PC-9 (cell line): ENCODE results near the gene PHF19. TPM values are rescaled to one million over a fixed set of nuclear protein-coding genes. Genes with fewer than 3 reads are reported as not detected.

Source experiments
- BruUV-seq: library from RNA; stranded (reverse); fragments of 400-500 nt; replicated peaks from 2 replicates; lab custom pipeline; 2021; lab: Mats Ljungman, UMichigan
- CTCF ChIA-PET: fragments of 300-600 bp; sonication (Branson Sonifier 250); formaldehyde crosslinking; loops from one replicate; lab custom pipeline; 2022; ENCODE audit warnings: antibody characterized with exemption; lab: Charles Lee
- POLR2A ChIA-PET: fragments of 300-600 bp; sonication (Branson Sonifier 250); formaldehyde crosslinking; loops from one replicate; lab custom pipeline; 2022; ENCODE audit warnings: antibody characterized with exemption; ENCODE audit not compliant: unreplicated experiment; lab: Charles Lee
- DNase-seq, 2 experiments: peaks; one replicate each; pipeline versions ENCODE4 v3.0.0 to v3.0.0-alpha.2; 2015 to 2022; ENCODE audit warnings: mixed read lengths in 1 of 2
- H2AFZ ChIP-seq: fragments of 200-600 bp; sonication (generic); 2 replicates; pipeline ENCODE4 v1.8.1; 2017; ENCODE audit warnings: antibody characterized with exemption
- H3F3A ChIP-seq: fragments of 200-600 bp; sonication (generic); 2 replicates; pipeline ENCODE4 v1.8.1; 2017; ENCODE audit warnings: antibody characterized with exemption, mild to moderate bottlenecking, low read depth; ENCODE audit not compliant: insufficient read depth
- H3K27ac ChIP-seq: fragments of 200-600 bp; sonication (generic); 2 replicates; pipeline ENCODE4 v1.6.1; 2016; ENCODE audit warnings: mixed run types
- H3K27me3 ChIP-seq: fragments of 200-600 bp; sonication (generic); 2 replicates; pipeline ENCODE4 v1.6.1; 2016; ENCODE audit warnings: low read depth, mixed run types; ENCODE audit not compliant: insufficient read depth
- H3K36me3 ChIP-seq: fragments of 200-600 bp; sonication (generic); 2 replicates; pipeline ENCODE4 v1.6.1; 2016; ENCODE audit warnings: low read depth, mixed run types
- H3K4me1 ChIP-seq: fragments of 200-600 bp; sonication (generic); replicated peaks from 2 replicates; pipeline ENCODE4 v1.6.1; 2016; ENCODE audit warnings: mixed run types; ENCODE audit not compliant: insufficient read depth
- H3K4me2 ChIP-seq: fragments of 200-600 bp; sonication (generic); 2 replicates; pipeline ENCODE4 v1.6.1; 2017; ENCODE audit warnings: mixed run types
- H3K4me3 ChIP-seq: fragments of 200-600 bp; sonication (generic); 2 replicates; pipeline ENCODE4 v1.6.1; 2016; ENCODE audit warnings: mixed run types
- H3K79me2 ChIP-seq: fragments of 200-600 bp; sonication (generic); 2 replicates; pipeline ENCODE4 v1.6.1; 2017; ENCODE audit warnings: low read depth, mixed run types
- H3K9me2 ChIP-seq: fragments of 200-600 bp; sonication (generic); 2 replicates; pipeline ENCODE4 v1.8.1; 2017; ENCODE audit warnings: mild to moderate bottlenecking; ENCODE audit not compliant: insufficient read depth
- H3K9me3 ChIP-seq: fragments of 200-600 bp; sonication (generic); 2 replicates; pipeline ENCODE4 v1.8.1; 2016; ENCODE audit warnings: low read depth; ENCODE audit not compliant: insufficient read depth
- H4K20me1 ChIP-seq: fragments of 200-600 bp; sonication (generic); 2 replicates; pipeline ENCODE4 v1.8.1; 2017; ENCODE audit not compliant: insufficient read depth
- EZH2 ChIP-seq: fragments of 200-600 bp; sonication (generic); IDR thresholded peaks from 2 replicates; pipeline ENCODE4 v1.8.0; 2017; ENCODE audit warnings: antibody characterized with exemption, low read depth
- intact Hi-C: fragments of 100-400 bp; cut with micrococcal nuclease; formaldehyde crosslinking; loops from one replicate; pipeline ENCODE4 v1.10.0; 2022; ENCODE audit not compliant: unreplicated experiment
- total RNA-seq: library from RNA; stranded (reverse); gene quantifications from 2 replicates; pipeline ENCODE4 v1.2.3, GENCODE V29; 2021
- TF ChIP-seq, protein P1 (sequence below): fragments of 200-600 bp; sonication (generic); conservative IDR thresholded peaks from 2 replicates; pipeline ENCODE4 v1.6.1; 2017; ENCODE audit warnings: mixed run types, antibody characterized with exemption, mild to moderate bottlenecking, moderate library complexity

The PHF19 gene
- total RNA-seq, 1 experiment from 2014 or later, result 72.9 TPM

DNA sequence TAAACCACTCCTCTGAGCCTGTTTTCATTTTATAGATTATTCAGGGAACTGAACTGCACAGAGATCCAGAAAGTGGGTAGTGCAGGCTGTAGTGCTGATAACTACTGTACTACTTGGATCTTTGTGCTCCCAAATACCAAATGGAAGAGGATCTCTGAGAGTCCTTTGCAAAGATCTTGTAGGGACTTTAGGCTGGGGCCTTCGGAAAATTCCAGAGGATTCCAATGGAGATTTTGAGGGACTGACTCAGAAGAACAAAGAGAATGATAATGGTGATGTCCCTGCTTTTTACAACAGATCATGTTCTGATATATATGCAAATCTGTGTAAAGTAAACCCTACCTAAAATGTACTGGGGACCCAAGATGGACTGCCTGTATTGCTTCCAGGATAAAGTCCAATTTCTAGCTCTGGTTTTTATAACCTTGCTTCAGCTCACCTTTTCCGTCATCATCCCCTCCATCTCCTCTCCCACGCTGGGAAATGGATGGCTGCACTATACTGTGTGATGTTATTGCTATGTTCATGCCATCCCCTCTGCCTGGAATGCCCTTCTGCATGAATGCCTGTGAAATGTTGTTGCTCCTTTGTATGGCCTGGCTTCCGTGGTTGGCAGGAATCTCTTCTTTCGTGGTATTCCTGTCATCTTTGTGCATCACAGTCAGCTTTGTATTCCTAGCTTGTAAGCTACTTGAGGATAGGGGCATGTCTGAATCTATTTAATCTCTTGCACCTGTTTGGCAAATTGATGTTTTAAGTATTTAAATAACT, 24.6 kb downstream of the PHF19 start:
- H3K4me1 ChIP-seq, result no peaks in the 10 kb centered on the region
- no peak overlapping the region for H3K4me2 ChIP-seq
- no peak overlapping the region for H3K4me3 ChIP-seq
- intact Hi-C loops, result no loop called here
- peaks cover 5% of the 10 kb centered on the region; the same call in 1 of the 2 replicates for H3F3A ChIP-seq
- no peaks in the 10 kb centered on the region for H3K79me2 ChIP-seq
- ChIA-PET POLR2A (interaction anchor here (0.6 kb wide), 1 partner anchor 8 kb away, joined by 3 read pairs; no protein-coding TSS in a partner anchor), CTCF (no interaction called here)
- H3K27ac ChIP-seq, result no peak overlapping the region
- BruUV-seq, result no TSS peak
- H4K20me1 ChIP-seq, result no peaks in the 10 kb centered on the region
- H3K27me3 ChIP-seq, result no peaks in the 10 kb centered on the region
- H3K9me2 ChIP-seq, result no peaks in the 10 kb centered on the region
- 0 out of 2 replicates have a peak, but pooled peaks cover 11% of the 10 kb centered on the region for H3K36me3 ChIP-seq
- H2AFZ ChIP-seq, result no peak overlapping the region
- H3K9me3 ChIP-seq, result no peaks in the 10 kb centered on the region
- no peak for TF ChIP-seq EZH2
- TF ChIP-seq, protein P1, sequence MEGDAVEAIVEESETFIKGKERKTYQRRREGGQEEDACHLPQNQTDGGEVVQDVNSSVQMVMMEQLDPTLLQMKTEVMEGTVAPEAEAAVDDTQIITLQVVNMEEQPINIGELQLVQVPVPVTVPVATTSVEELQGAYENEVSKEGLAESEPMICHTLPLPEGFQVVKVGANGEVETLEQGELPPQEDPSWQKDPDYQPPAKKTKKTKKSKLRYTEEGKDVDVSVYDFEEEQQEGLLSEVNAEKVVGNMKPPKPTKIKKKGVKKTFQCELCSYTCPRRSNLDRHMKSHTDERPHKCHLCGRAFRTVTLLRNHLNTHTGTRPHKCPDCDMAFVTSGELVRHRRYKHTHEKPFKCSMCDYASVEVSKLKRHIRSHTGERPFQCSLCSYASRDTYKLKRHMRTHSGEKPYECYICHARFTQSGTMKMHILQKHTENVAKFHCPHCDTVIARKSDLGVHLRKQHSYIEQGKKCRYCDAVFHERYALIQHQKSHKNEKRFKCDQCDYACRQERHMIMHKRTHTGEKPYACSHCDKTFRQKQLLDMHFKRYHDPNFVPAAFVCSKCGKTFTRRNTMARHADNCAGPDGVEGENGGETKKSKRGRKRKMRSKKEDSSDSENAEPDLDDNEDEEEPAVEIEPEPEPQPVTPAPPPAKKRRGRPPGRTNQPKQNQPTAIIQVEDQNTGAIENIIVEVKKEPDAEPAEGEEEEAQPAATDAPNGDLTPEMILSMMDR, result no peak
- no peak for DNase-seq

DNA sequence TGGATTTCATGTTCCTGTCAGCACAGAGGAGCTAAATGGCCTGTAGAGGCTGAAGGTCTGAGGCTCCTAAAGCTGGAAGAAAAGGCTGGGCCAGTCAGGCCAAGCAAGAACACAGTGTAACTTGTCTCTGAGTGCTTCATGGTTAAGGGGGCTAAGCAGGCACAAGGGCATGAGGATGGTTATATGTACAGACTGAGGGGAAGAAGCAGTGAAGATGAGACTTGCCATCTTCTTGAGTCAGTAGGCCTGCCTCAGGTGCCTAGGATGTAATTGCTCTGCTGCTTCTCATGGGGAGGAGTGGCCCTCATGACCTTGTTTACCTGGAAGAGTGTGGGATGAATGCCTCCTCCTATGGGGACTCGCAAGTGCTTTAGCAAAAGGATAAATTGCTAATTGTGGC, 25.5 kb downstream of the PHF19 start:
- Histone ChIP-seq H3K27ac (no peak overlapping the region), H3K27me3 (no peaks in the 10 kb centered on the region), H3K36me3 (0 out of 2 replicates have a peak, but pooled peaks cover 11% of the 10 kb centered on the region), H3K79me2 (no peaks in the 10 kb centered on the region), H4K20me1 (no peaks in the 10 kb centered on the region), H3K4me3 (no peak overlapping the region), H3K9me2 (no peaks in the 10 kb centered on the region), H2AFZ (no peak overlapping the region), H3F3A (peaks cover 3% of the 10 kb centered on the region; the same call in 1 of the 2 replicates), H3K4me1 (no peaks in the 10 kb centered on the region), H3K4me2 (no peak overlapping the region), H3K9me3 (no peaks in the 10 kb centered on the region)
- no peak for DNase-seq
- TF ChIP-seq EZH2, result no peak
- ChIA-PET POLR2A (interaction anchor here (0.6 kb wide), 1 partner anchor 32 kb away, joined by 7 read pairs; no protein-coding TSS in a partner anchor), CTCF (no interaction called here)
- intact Hi-C loops, result no loop called here
- no TSS peak for BruUV-seq

DNA sequence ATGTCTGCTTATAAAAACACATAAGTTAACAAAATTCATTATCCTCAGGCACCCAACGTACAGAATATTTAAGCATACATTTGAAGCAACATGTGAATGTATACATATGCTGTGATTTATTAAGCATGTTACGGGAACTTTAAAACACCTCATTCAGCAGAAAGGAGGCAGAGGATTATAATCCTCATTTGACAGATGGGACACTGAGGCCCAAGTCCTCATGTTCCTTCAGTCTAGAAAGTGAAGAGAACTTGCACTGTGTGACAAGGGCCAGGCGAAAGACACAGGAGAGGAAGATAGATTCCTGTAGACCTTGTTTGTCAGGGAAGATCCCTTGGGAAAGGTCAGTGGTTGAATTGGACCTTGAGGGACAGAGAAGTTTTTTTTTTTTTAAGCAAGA, 26.7 kb downstream of the PHF19 start:
- Histone ChIP-seq H3K27me3 (no peaks in the 10 kb centered on the region), H3K27ac (no peak overlapping the region), H3K9me2 (no peaks in the 10 kb centered on the region), H3K4me3 (no peak overlapping the region), H3K79me2 (no peaks in the 10 kb centered on the region), H2AFZ (no peak overlapping the region), H3K4me1 (no peaks in the 10 kb centered on the region), H4K20me1 (no peaks in the 10 kb centered on the region), H3F3A (no peaks in the 10 kb centered on the region; the same call in 1 of the 2 replicates), H3K4me2 (no peak overlapping the region), H3K36me3 (0 out of 2 replicates have a peak, but pooled peaks cover 11% of the 10 kb centered on the region), H3K9me3 (no peaks in the 10 kb centered on the region)
- no peak for TF ChIP-seq EZH2
- TF ChIP-seq, protein P1, result no peak
- POLR2A ChIA-PET, result no interaction called here
- CTCF ChIA-PET, result no interaction called here
- intact Hi-C loops, result no loop called here
- no peak for DNase-seq
- BruUV-seq, result no TSS peak
